Posterior vena cava (tissue), 2 donors: ENCODE data around the gene INF2. TPM values are rescaled to one million over a fixed set of nuclear protein-coding genes. Genes with fewer than 3 reads are reported as not detected.

Experiments used
- DNase-seq: peaks from one replicate; pipeline ENCODE4 v3.0.0-alpha.2; 2020; ENCODE audit warnings: low spot score
- intact Hi-C, 2 donors: fragments of 100-400 bp; cut with DNase I; formaldehyde crosslinking; loops; one replicate each; pipeline versions ENCODE4 v1.14.1 to v1.14.2; 2022 to 2023
- total RNA-seq, 2 donors: library from RNA; stranded (reverse); fragmentation: NEBNext Ultra II Directional; extraction: Animal tissue kit (Norgen Biotek cat#: 25700); gene quantifications; one replicate each; pipeline ENCODE4 v1.2.1, GENCODE V29; 2021
- donor health status: DM: yes; HTN: yes; CAD: no.
- donor health status: DM: yes; HTN: yes; CAD: no.

The INF2 gene
- total RNA-seq, 2 donors from 2014 or later = 70.5 to 78.7 TPM

GRCh38 chr14:104685216-104685997 lies 4.0 kb upstream of the INF2 start:
- intact Hi-C loops = no loop called here
- DNase-seq = no peak

- no peak for DNase-seq
- intact Hi-C loops = no loop called here
These were observed 3.3 kb upstream of the INF2 start for GRCh38 chr14:104685998-104686610.

GRCh38 chr14:104686624-104687517 lies 2.5 kb upstream of the INF2 start:
- intact Hi-C loops = no loop called here
- DNase-seq = no peak

GRCh38 chr14:104687601-104688504 lies 1.6 kb upstream of the INF2 start:
- DNase-seq = no peak
- intact Hi-C loops = no loop called here

GRCh38 chr14:104688505-104689108 lies 811 bp upstream of the INF2 start:
- no peak for DNase-seq
- intact Hi-C loops = no loop called here

GRCh38 chr14:104689881-104690711 lies 678 bp downstream of the INF2 start:
- intact Hi-C loops = no loop called here
- DNase-seq = no peak

- no peak for DNase-seq
- intact Hi-C loops = no loop called here
These were observed 1.5 kb downstream of the INF2 start for GRCh38 chr14:104690861-104691455.

GRCh38 chr14:104691546-104692260 lies 2.3 kb downstream of the INF2 start:
- intact Hi-C loops = no loop called here
- no peak for DNase-seq

- intact Hi-C loops = no loop called here
- DNase-seq = no peak
These were observed 3.0 kb downstream of the INF2 start for GRCh38 chr14:104692261-104692938.

GRCh38 chr14:104692939-104693315 lies 3.5 kb downstream of the INF2 start:
- DNase-seq = no peak
- intact Hi-C loops = no loop called here

- no peak for DNase-seq
- intact Hi-C loops = no loop called here
These were observed 4.3 kb downstream of the INF2 start for GRCh38 chr14:104693482-104694431.

- no peak for DNase-seq
- intact Hi-C loops = no loop called here
These were observed 5.1 kb downstream of the INF2 start for GRCh38 chr14:104694475-104694950.

GRCh38 chr14:104694991-104695659 lies 5.7 kb downstream of the INF2 start:
- intact Hi-C loops = no loop called here
- DNase-seq = no peak

GRCh38 chr14:104695660-104696000 lies 6.2 kb downstream of the INF2 start:
- no peak for DNase-seq
- intact Hi-C loops = no loop called here
